ENCODE data around the gene MYL7. TPM values are rescaled to one million over a fixed set of nuclear protein-coding genes. Genes with fewer than 3 reads are reported as not detected.
A peak's percentile ranks its signal among the peaks of the same experiment; 100 is the strongest.

Gene MYL7
- total and polyA plus RNA-seq, 4 experiments from 2014 or later, result not detected

DNA sequence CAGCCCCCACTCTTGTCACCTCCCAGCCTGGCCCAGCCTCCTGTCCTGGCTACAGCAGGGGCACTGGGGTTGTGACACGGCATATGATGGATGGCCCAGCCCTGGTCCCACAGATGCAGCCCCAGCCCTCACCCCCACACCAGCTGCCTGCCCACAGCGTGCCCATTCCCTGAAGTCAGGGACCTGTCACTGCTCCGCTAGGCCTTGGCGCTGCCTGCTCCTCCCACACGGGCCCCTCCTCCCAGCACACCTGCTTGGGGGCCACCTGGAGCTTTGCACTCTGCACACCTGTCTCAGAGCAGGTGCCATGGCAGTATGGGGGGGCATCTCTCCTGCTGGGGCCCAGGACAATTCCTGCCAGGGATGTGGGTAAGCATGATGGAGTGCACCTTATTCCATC lies 44.6 kb upstream of the MYL7 start:
- H3K4me1 Mint-ChIP-seq, result no peaks in the 10 kb centered on the region

GRCh38 chr7:44184873-44185446 lies 43.8 kb upstream of the MYL7 start:
- H3K4me1 ChIP-seq (ENCODE audit: insufficient read depth, low read length), result no peaks in the 10 kb centered on the region
- H3K9me3 ChIP-seq (ENCODE audit: control insufficient read depth in 1 of 2, low read length in 2 of 2), result no peaks in the 10 kb centered on the region
- H3K4me3 ChIP-seq (ENCODE audit: low read length in 2 of 2), result no peak overlapping the region
- peaks cover 0 to 12% (median 6%) of the 10 kb centered on the region in 8 donors for H3K9me3 Mint-ChIP-seq
- peak overlapping the region in 1 of 7 donors; percentile 62 for H3K27ac Mint-ChIP-seq
- no peak overlapping the region for H3K4me3 Mint-ChIP-seq
- no peaks in the 10 kb centered on the region for H3K36me3 Mint-ChIP-seq
- no peaks in the 10 kb centered on the region for H3K36me3 ChIP-seq (ENCODE audit: insufficient read depth, low read length)
- POLR2A ChIA-PET (ENCODE audit: partially characterized antibody), result no interaction called here
- no peaks in the 10 kb centered on the region for H3K27me3 ChIP-seq (ENCODE audit: insufficient read depth, low read length)
- intact Hi-C loops (cut with micrococcal nuclease), result no loop called here
- H3K27me3 Mint-ChIP-seq, result peaks cover 5 to 11% of the 10 kb centered on the region in 2 donors
- H3K4me1 Mint-ChIP-seq, result no peaks in the 10 kb centered on the region
- DNase-seq, result no peak
- CTCF ChIA-PET (ENCODE audit: partially characterized antibody), result interaction anchor here (1.0 kb wide), 1 partner anchor 10 kb away, joined by 3 read pairs; no protein-coding TSS in a partner anchor
- no peak overlapping the region for H3K27ac ChIP-seq (ENCODE audit: low read depth, low read length)

More for the DNA sequence above, 44.6 kb upstream of the MYL7 start:
- Mint-ChIP-seq H3K27me3 (peaks cover 5 to 11% of the 10 kb centered on the region in 2 donors), H3K36me3 (no peaks in the 10 kb centered on the region), H3K9me3 (peaks cover 0 to 12% (median 6%) of the 10 kb centered on the region in 8 donors), H3K4me3 (no peak overlapping the region), H3K27ac (no peak overlapping the region)
- Histone ChIP-seq H3K4me3 (ENCODE audit: low read length in 2 of 2) (no peak overlapping the region), H3K4me1 (ENCODE audit: insufficient read depth, low read length) (no peaks in the 10 kb centered on the region), H3K27ac (ENCODE audit: low read depth, low read length) (no peak overlapping the region), H3K36me3 (ENCODE audit: insufficient read depth, low read length) (no peaks in the 10 kb centered on the region), H3K27me3 (ENCODE audit: insufficient read depth, low read length) (no peaks in the 10 kb centered on the region), H3K9me3 (ENCODE audit: control insufficient read depth in 1 of 2, low read length in 2 of 2) (no peaks in the 10 kb centered on the region)
- intact Hi-C loops (cut with micrococcal nuclease), result no loop called here
- no peak for DNase-seq
- CTCF ChIA-PET (ENCODE audit: partially characterized antibody), result interaction anchor here (1.0 kb wide), 2 partner anchors 9 to 10 kb away, joined by 3 read pairs; no protein-coding TSS in a partner anchor
- POLR2A ChIA-PET (ENCODE audit: partially characterized antibody), result no interaction called here

DNA sequence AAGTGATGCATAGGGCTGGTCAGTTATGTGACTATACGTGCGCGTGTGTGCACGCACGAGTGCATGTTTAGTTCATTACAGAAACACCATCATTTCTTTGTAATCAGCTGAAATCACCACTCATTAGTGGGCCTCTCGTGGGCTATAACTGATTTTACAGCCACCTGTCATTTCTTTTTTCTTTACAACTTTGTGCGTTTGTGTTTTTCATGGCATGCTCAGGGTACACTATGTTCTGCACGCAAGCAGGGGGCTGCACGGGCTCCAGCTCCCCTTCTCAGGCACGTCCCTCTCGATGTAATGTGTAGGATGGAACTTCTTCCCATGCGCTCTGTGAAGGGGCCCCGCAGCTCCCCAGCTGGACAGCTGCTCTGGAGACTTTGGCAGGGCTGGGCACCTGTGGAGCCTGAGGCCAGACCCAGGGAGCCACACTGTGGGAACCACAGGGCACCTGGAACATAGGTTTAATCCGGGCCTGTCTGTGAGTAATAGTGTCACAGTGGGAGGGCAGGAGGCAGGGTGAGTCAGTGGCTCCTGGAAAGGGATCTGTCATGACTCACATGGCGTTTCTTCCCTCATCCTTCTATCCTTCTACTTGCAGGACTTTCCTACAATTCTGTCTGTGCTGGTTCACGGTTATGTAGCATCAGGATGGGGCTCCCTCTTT lies 43.2 kb upstream of the MYL7 start:
- POLR2A ChIA-PET (ENCODE audit: partially characterized antibody), result no interaction called here
- Mint-ChIP-seq H3K27me3 (peaks cover 5 to 13% of the 10 kb centered on the region in 2 donors), H3K9me3 (peaks cover 0 to 12% (median 6%) of the 10 kb centered on the region in 8 donors), H3K4me3 (no peak overlapping the region), H3K36me3 (no peaks in the 10 kb centered on the region), H3K4me1 (no peaks in the 10 kb centered on the region), H3K27ac (no peak overlapping the region)
- Histone ChIP-seq H3K36me3 (ENCODE audit: insufficient read depth, low read length) (no peaks in the 10 kb centered on the region), H3K27ac (ENCODE audit: low read depth, low read length) (no peak overlapping the region), H3K4me3 (ENCODE audit: low read length in 2 of 2) (no peak overlapping the region), H3K27me3 (ENCODE audit: insufficient read depth, low read length) (no peaks in the 10 kb centered on the region), H3K9me3 (ENCODE audit: control insufficient read depth in 1 of 2, low read length in 2 of 2) (no peaks in the 10 kb centered on the region), H3K4me1 (ENCODE audit: insufficient read depth, low read length) (no peaks in the 10 kb centered on the region)
- DNase-seq, result no peak
- intact Hi-C loops (cut with micrococcal nuclease), result no loop called here
- CTCF ChIA-PET (ENCODE audit: partially characterized antibody), result no interaction called here

DNA sequence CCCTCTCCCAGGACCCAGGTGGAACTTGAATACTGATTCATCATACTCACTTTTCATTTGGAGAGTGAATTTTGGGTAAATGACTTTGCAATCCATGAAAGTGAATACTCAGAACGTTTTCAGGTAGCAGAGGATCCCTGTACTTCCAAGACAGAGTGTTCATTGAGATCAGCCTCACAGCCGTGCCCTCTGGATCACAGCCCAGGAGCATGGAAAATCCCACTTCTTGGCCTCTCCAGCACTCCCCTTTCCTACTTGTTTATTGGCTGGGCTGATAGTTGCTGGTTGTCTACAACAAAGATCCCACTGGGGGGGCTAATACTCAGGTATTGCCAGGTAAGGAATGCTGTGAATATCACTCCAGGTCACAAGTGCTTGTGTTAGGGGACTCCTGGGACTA lies 42.3 kb upstream of the MYL7 start:
- H3K4me1 ChIP-seq (ENCODE audit: insufficient read depth, low read length), result no peaks in the 10 kb centered on the region
- no peak overlapping the region for H3K27ac ChIP-seq (ENCODE audit: low read depth, low read length)
- H3K4me3 ChIP-seq (ENCODE audit: low read length in 2 of 2), result no peak overlapping the region
- peaks cover 5 to 15% of the 10 kb centered on the region in 2 donors for H3K27me3 Mint-ChIP-seq
- no peaks in the 10 kb centered on the region for H3K9me3 ChIP-seq (ENCODE audit: control insufficient read depth in 1 of 2, low read length in 2 of 2)
- no peak overlapping the region for H3K27ac Mint-ChIP-seq
- peaks cover 0 to 12% (median 6%) of the 10 kb centered on the region in 8 donors for H3K9me3 Mint-ChIP-seq
- intact Hi-C loops (cut with micrococcal nuclease), result no loop called here
- H3K27me3 ChIP-seq (ENCODE audit: insufficient read depth, low read length), result no peaks in the 10 kb centered on the region
- no peak for DNase-seq
- H3K4me1 Mint-ChIP-seq, result no peaks in the 10 kb centered on the region
- H3K36me3 ChIP-seq (ENCODE audit: insufficient read depth, low read length), result no peaks in the 10 kb centered on the region
- CTCF ChIA-PET (ENCODE audit: partially characterized antibody), result no interaction called here
- H3K36me3 Mint-ChIP-seq, result no peaks in the 10 kb centered on the region
- POLR2A ChIA-PET (ENCODE audit: partially characterized antibody), result no interaction called here
- H3K4me3 Mint-ChIP-seq, result no peak overlapping the region

GRCh38 chr7:44182827-44183226 lies 41.7 kb upstream of the MYL7 start:
- Mint-ChIP-seq H3K27me3 (peaks cover 7 to 20% of the 10 kb centered on the region in 2 donors), H3K27ac (no peak overlapping the region), H3K4me3 (no peak overlapping the region), H3K9me3 (peaks cover 0 to 12% (median 6%) of the 10 kb centered on the region in 8 donors), H3K4me1 (no peaks in the 10 kb centered on the region), H3K36me3 (no peaks in the 10 kb centered on the region)
- no peak overlapping the region for H3K27ac ChIP-seq (ENCODE audit: low read depth, low read length)
- DNase-seq, result no peak
- H3K4me1 ChIP-seq (ENCODE audit: insufficient read depth, low read length), result no peaks in the 10 kb centered on the region
- no peaks in the 10 kb centered on the region for H3K27me3 ChIP-seq (ENCODE audit: insufficient read depth, low read length)
- ChIA-PET POLR2A (ENCODE audit: partially characterized antibody) (no interaction called here), CTCF (ENCODE audit: partially characterized antibody) (no interaction called here)
- no peaks in the 10 kb centered on the region for H3K9me3 ChIP-seq (ENCODE audit: control insufficient read depth in 1 of 2, low read length in 2 of 2)
- no peak overlapping the region for H3K4me3 ChIP-seq (ENCODE audit: low read length in 2 of 2)
- intact Hi-C loops (cut with micrococcal nuclease), result no loop called here
- no peaks in the 10 kb centered on the region for H3K36me3 ChIP-seq (ENCODE audit: insufficient read depth, low read length)

GRCh38 chr7:44180631-44181030 lies 39.5 kb upstream of the MYL7 start:
- Mint-ChIP-seq H3K4me1 (no peaks in the 10 kb centered on the region), H3K4me3 (no peak overlapping the region), H3K27ac (no peak overlapping the region), H3K36me3 (no peaks in the 10 kb centered on the region), H3K27me3 (peaks cover 10 to 31% of the 10 kb centered on the region in 2 donors), H3K9me3 (peaks cover 0 to 12% (median 6%) of the 10 kb centered on the region in 8 donors)
- H3K27me3 ChIP-seq (ENCODE audit: insufficient read depth, low read length), result no peaks in the 10 kb centered on the region
- no peak for DNase-seq
- H3K9me3 ChIP-seq (ENCODE audit: control insufficient read depth in 1 of 2, low read length in 2 of 2), result no peaks in the 10 kb centered on the region
- ChIA-PET CTCF (ENCODE audit: partially characterized antibody) (no interaction called here), POLR2A (ENCODE audit: partially characterized antibody) (no interaction called here)
- H3K4me3 ChIP-seq (ENCODE audit: low read length in 2 of 2), result no peak overlapping the region
- H3K27ac ChIP-seq (ENCODE audit: low read depth, low read length), result no peak overlapping the region
- no peaks in the 10 kb centered on the region for H3K4me1 ChIP-seq (ENCODE audit: insufficient read depth, low read length)
- intact Hi-C loops (cut with micrococcal nuclease), result no loop called here
- H3K36me3 ChIP-seq (ENCODE audit: insufficient read depth, low read length), result no peaks in the 10 kb centered on the region

DNA sequence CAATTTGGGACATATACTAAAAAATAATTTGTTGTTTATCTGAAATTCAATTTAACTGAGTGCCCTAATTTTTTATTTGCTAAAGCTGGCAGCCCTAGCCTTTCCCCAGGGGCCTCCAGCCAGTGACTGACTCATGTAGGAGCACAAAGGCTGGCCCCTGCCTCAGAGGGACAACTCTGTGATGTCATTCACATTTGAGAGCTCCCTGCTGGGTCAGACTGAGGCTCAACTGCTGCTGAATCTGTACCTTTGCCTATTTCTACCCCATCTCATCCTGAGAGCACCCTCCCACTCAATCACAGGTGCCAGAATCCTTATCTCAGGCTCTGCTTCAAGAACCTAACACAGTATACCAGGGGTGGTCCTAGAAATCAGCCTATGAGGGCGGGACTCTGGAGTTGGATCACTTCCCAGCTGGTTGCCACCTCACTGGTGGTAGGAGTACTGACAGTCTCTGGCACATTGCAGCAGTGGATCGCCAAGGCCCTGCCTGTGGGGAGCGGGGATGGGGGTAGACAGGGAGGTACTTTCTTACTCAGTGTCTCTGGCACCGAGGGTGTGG lies 36.5 kb upstream of the MYL7 start:
- Histone ChIP-seq H3K27ac (ENCODE audit: low read depth, low read length) (no peak overlapping the region), H3K36me3 (ENCODE audit: insufficient read depth, low read length) (no peaks in the 10 kb centered on the region), H3K4me3 (ENCODE audit: low read length in 2 of 2) (no peak overlapping the region), H3K27me3 (ENCODE audit: insufficient read depth, low read length) (no peaks in the 10 kb centered on the region), H3K4me1 (ENCODE audit: insufficient read depth, low read length) (no peaks in the 10 kb centered on the region), H3K9me3 (ENCODE audit: control insufficient read depth in 1 of 2, low read length in 2 of 2) (no peaks in the 10 kb centered on the region)
- POLR2A ChIA-PET (ENCODE audit: partially characterized antibody), result no interaction called here
- no peak overlapping the region for H3K4me3 Mint-ChIP-seq
- CTCF ChIA-PET (ENCODE audit: partially characterized antibody), result no interaction called here
- intact Hi-C loops (cut with micrococcal nuclease), result no loop called here
- no peak overlapping the region for H3K27ac Mint-ChIP-seq
- peaks cover 10 to 35% of the 10 kb centered on the region in 2 donors for H3K27me3 Mint-ChIP-seq
- H3K9me3 Mint-ChIP-seq, result peaks cover 1 to 6% (median 4%) of the 10 kb centered on the region in 8 donors
- H3K36me3 Mint-ChIP-seq, result no peaks in the 10 kb centered on the region
- no peaks in the 10 kb centered on the region for H3K4me1 Mint-ChIP-seq
- no peak for DNase-seq
